ENCODE data around the gene IL4R.
"Not testable (repeated sequence)": the region's sequence is repeated elsewhere in the genome, so short reads cannot be mapped to it uniquely, and the experiment has no call there.

The IL4R gene

GRCh38 chr16:27316038-27316680 lies 2.4 kb downstream of the IL4R start:
- FAIRE-seq = no peak

- no peak for FAIRE-seq
Observed at GRCh38 chr16:27317320-27317719, 3.5 kb downstream of the IL4R start.

- no peak for FAIRE-seq
Observed at GRCh38 chr16:27317738-27318391, 4.1 kb downstream of the IL4R start.

- FAIRE-seq = no peak
Observed at GRCh38 chr16:27318392-27319256, 4.8 kb downstream of the IL4R start.

GRCh38 chr16:27319257-27319965 lies 5.6 kb downstream of the IL4R start:
- FAIRE-seq = no peak

GRCh38 chr16:27320261-27321012 lies 6.7 kb downstream of the IL4R start:
- no peak for FAIRE-seq

GRCh38 chr16:27321013-27321915 lies 7.5 kb downstream of the IL4R start:
- FAIRE-seq = no peak

- FAIRE-seq = no peak
Observed at GRCh38 chr16:27322858-27323780, 9.3 kb downstream of the IL4R start.

- FAIRE-seq = no peak
Observed at GRCh38 chr16:27323781-27324561, 10.2 kb downstream of the IL4R start.

- FAIRE-seq = no peak
Observed at GRCh38 chr16:27324851-27325301, 11.1 kb downstream of the IL4R start.

GRCh38 chr16:27325736-27326135 lies 12.0 kb downstream of the IL4R start:
- no peak for FAIRE-seq

GRCh38 chr16:27326251-27326650 lies 12.5 kb downstream of the IL4R start:
- FAIRE-seq = no peak

- FAIRE-seq = no peak
Observed at GRCh38 chr16:27326738-27327585, 13.2 kb downstream of the IL4R start.

- FAIRE-seq = no peak
Observed at GRCh38 chr16:27327586-27327915, 13.8 kb downstream of the IL4R start.

- no peak for FAIRE-seq
Observed at GRCh38 chr16:27328937-27329336, 15.2 kb downstream of the IL4R start.

- not testable (repeated sequence) for FAIRE-seq
Observed at GRCh38 chr16:27329376-27330079, 15.8 kb downstream of the IL4R start.

GRCh38 chr16:27330542-27330941 lies 16.8 kb downstream of the IL4R start:
- no peak for FAIRE-seq

GRCh38 chr16:27332105-27332504 lies 18.3 kb downstream of the IL4R start:
- no peak for FAIRE-seq
